ENCODE data around the gene PIGM. TPM values are rescaled to one million over a fixed set of nuclear protein-coding genes. Genes with fewer than 3 reads are reported as not detected.
A peak's percentile ranks its signal among the peaks of the same experiment; 100 is the strongest.

The PIGM gene
- total and polyA plus RNA-seq, 2 of the 13 experiments (the other 11 are each of a cell fraction or from before 2014, with no cell fraction given) = 3.4 to 4.6 TPM

- TF ChIP-seq HDAC1 (CRISPR knock-in tag; IDR thresholded peaks at IDR 0.05) = no peak
- TF ChIP-seq GZF1 (CRISPR knock-in tag; IDR thresholded peaks at IDR 0.05) = no peak
These were observed 39.6 kb downstream of the PIGM start (continued) for GRCh38 chr1:159992161-159992560.

DNA sequence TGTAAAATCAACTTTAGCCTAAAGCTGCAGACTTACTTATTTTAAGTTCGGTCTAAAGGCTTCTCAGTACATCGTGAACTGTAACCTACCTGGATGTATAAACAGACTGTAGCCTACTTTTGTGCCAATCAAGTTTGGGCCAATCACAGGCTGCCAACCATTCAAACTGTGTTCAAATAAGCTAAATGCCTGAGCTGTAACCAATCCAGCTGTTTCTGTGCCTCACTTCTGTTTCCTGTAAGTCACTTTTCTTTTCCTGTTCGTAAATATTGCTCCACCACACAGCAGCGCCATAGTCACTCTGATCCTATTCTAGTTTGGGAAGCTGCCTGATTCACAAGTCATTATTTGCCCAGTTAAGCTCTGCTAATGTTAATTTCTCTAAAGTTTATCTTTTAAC lies 40.3 kb downstream of the PIGM start:
- H3K79me2 ChIP-seq (ENCODE audit: insufficient read depth, low read length) = no peaks in the 10 kb centered on the region
- H3K9me3 ChIP-seq (ENCODE audit: low read length) = no peaks in the 10 kb centered on the region
- intact Hi-C loops (cut with micrococcal nuclease; ENCODE audit: unreplicated experiment) = no loop called here
- in situ Hi-C loops (cut with HindIII; ENCODE audit: extremely low pct_ligation_motif_present, low pct_unique_long_range_greater_than_20kb) = no loop called here
- no peaks in the 10 kb centered on the region for H3K36me3 ChIP-seq (replicated peaks in 1 of 2; ENCODE audit: control insufficient read depth in 1 of 2, insufficient read depth in 2 of 2, low read length in 2 of 2)
- BruUV-seq (replicated peaks) = no TSS peak
- ATAC-seq (no peak; the same call in none of the 3 replicates), FAIRE-seq (no peak), DNase-seq (ENCODE audit: low spot score) (peak; percentile 7)
- H3K27ac ChIP-seq (ENCODE audit: extremely low read length, insufficient read depth, low read length) = no peak overlapping the region
- no peaks in the 10 kb centered on the region for H4K20me1 ChIP-seq (ENCODE audit: insufficient read depth, low read length)
- WGBS (ENCODE audit: low lambda C conversion rate) = 2% methylated on average over 4 of the region's 4 CpGs
- POLR2A ChIA-PET = no interaction called here
- H3K9ac ChIP-seq (ENCODE audit: insufficient read depth, low read depth, low read length) = no peak overlapping the region
- peak overlapping the region; percentile 46 for H2AFZ ChIP-seq (ENCODE audit: low read length)
- H3K4me1 ChIP-seq (ENCODE audit: insufficient read depth, low read length) = peaks cover 8% of the 10 kb centered on the region; the same call in 1 of the 2 replicates
- CTCF ChIA-PET (ENCODE audit: low intra/inter-chr PET ratio, low total read pairs) = no interaction called here
- H3K27me3 ChIP-seq (ENCODE audit: control insufficient read depth in 1 of 2, insufficient read depth in 2 of 2, low read length in 2 of 2) = no peaks in the 10 kb centered on the region
- no peak overlapping the region for H3K4me3 ChIP-seq (replicated peaks in 1 of 3; ENCODE audit: insufficient read depth in 1 of 3, low read depth in 2 of 3, low read length in 3 of 3)
- peak overlapping the region; percentile 30 for H3K4me2 ChIP-seq (ENCODE audit: low read depth, low read length)
- no peak for TF ChIP-seq DMAP1 (CRISPR knock-in tag; IDR thresholded peaks at IDR 0.05)
- TF ChIP-seq NFYC (CRISPR knock-in tag; IDR thresholded peaks at IDR 0.05) = peak; percentile 35; the same call in 1 of the 2 replicates

DNA sequence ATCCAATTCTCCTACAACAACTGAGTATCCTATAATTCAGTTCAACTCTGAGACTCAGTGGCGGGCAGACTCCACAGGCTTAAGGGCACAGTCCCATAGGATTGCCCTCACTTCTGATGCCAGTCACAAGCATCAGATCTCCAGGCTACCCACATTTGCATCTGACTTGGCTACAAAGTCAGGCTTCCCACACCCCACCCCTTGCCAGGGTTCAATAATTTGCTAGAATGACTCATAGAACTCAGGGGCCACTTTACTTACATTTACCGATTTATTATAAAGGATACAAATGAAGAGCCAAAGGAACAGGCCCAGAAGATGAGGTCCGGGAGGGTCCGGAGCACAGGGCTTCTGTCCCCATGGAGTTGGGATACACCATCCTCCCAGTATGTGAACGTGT lies 41.8 kb downstream of the PIGM start:
- no peaks in the 10 kb centered on the region for H3K9me3 ChIP-seq (ENCODE audit: low read length)
- H2AFZ ChIP-seq (ENCODE audit: low read length) = no peak overlapping the region
- no peak for ATAC-seq
- no peak for TF ChIP-seq MIXL1 (CRISPR knock-in tag; IDR thresholded peaks at IDR 0.05)
- ChIA-PET CTCF (ENCODE audit: low intra/inter-chr PET ratio, low total read pairs) (no interaction called here), POLR2A (no interaction called here)
- in situ Hi-C loops (cut with HindIII; ENCODE audit: extremely low pct_ligation_motif_present, low pct_unique_long_range_greater_than_20kb) = no loop called here
- DNase-seq (ENCODE audit: low spot score) = no peak
- H3K79me2 ChIP-seq (ENCODE audit: insufficient read depth, low read length) = no peaks in the 10 kb centered on the region
- H3K9ac ChIP-seq (ENCODE audit: insufficient read depth, low read depth, low read length) = no peak overlapping the region
- no peak for FAIRE-seq
- H3K27ac ChIP-seq (ENCODE audit: extremely low read length, insufficient read depth, low read length) = no peak overlapping the region
- H3K4me3 ChIP-seq (replicated peaks in 1 of 3; ENCODE audit: insufficient read depth in 1 of 3, low read depth in 2 of 3, low read length in 3 of 3) = no peak overlapping the region
- H3K4me1 ChIP-seq (ENCODE audit: insufficient read depth, low read length) = peaks cover 8% of the 10 kb centered on the region; the same call in 1 of the 2 replicates
- intact Hi-C loops (cut with micrococcal nuclease; ENCODE audit: unreplicated experiment) = no loop called here
- peaks cover 0 to 2% of the 10 kb centered on the region in 2 experiments; a peak in 2 of 5 replicates for H3K27me3 ChIP-seq (ENCODE audit: control insufficient read depth in 1 of 2, insufficient read depth in 2 of 2, low read length in 2 of 2)
- no peaks in the 10 kb centered on the region for H3K36me3 ChIP-seq (replicated peaks in 1 of 2; ENCODE audit: control insufficient read depth in 1 of 2, insufficient read depth in 2 of 2, low read length in 2 of 2)
- no TSS peak for BruUV-seq (replicated peaks)
- H4K20me1 ChIP-seq (ENCODE audit: insufficient read depth, low read length) = no peaks in the 10 kb centered on the region
- 71% methylated on average over 5 of the region's 5 CpGs for WGBS (ENCODE audit: low lambda C conversion rate)
- no peak overlapping the region for H3K4me2 ChIP-seq (ENCODE audit: low read depth, low read length)
